SK-N-SH (cell line): ENCODE measurements around the gene IL22. TPM values are rescaled to one million over a fixed set of nuclear protein-coding genes. Genes with fewer than 3 reads are reported as not detected.
A peak's percentile ranks its signal among the peaks of the same experiment; 100 is the strongest.

Experiments used
- CTCF ChIA-PET: fragments of 300-600, 350-600 bp; formaldehyde crosslinking; extraction: SDS; loops from one replicate; lab custom pipeline; 2021; lab: Yijun Ruan, JAX
- POLR2A ChIA-PET: fragments of 350-600 bp; sonication (Branson Sonifier 250); formaldehyde crosslinking; extraction: SDS; loops from one replicate; lab custom pipeline; 2020; ENCODE audit warnings: antibody characterized with exemption, inconsistent platforms; lab: Yijun Ruan, JAX
- DNase-seq: peaks from one replicate; pipeline ENCODE4 v3.0.0; 2012
- H2AFZ ChIP-seq: fragments of 200-600 bp; sonication (generic); 2 replicates; pipeline ENCODE4 v1.8.1; 2016; ENCODE audit warnings: antibody characterized with exemption, mild to moderate bottlenecking, low read depth
- H3F3A ChIP-seq: fragments of 200-600 bp; sonication (generic); replicated peaks from 2 replicates; pipeline ENCODE3; 2016; ENCODE audit warnings: antibody characterized with exemption, mild to moderate bottlenecking; ENCODE audit not compliant: insufficient read depth
- H3K27ac ChIP-seq, 2 experiments: fragments of 200-500 bp in 1 of 2; fragments of 200-600 bp in 1 of 2; sonication (Bioruptor generic) in 1 of 2; sonication (generic), shearing (Covaris generic) in 1 of 2; 2 replicates each; pipeline versions ENCODE4 v1.5.1 to v1.6.1; 2014 to 2016; ENCODE audit warnings: low read depth in 2 of 2, inconsistent platforms in 1 of 2, low read length in 1 of 2, mild to moderate bottlenecking in 1 of 2, mixed read lengths in 1 of 2
- H3K27me3 ChIP-seq: fragments of 200-600 bp; sonication (generic), shearing (Covaris generic); 2 replicates; pipeline ENCODE4 v1.6.1; 2016; ENCODE audit warnings: mixed run types; ENCODE audit not compliant: insufficient read depth
- H3K36me3 ChIP-seq, 2 experiments: fragments of 200-500 bp in 1 of 2; fragments of 200-600 bp in 1 of 2; sonication (Bioruptor generic) in 1 of 2; sonication (generic) in 1 of 2; replicated peaks in 1 of 2; 2 replicates each; pipeline versions ENCODE3 to v1.5.1; 2014 to 2016; ENCODE audit warnings: low read length in 1 of 2, mild to moderate bottlenecking in 1 of 2; ENCODE audit not compliant: insufficient read depth in 2 of 2, control insufficient read depth in 1 of 2
- H3K4me1 ChIP-seq, 2 experiments: fragments of 200-500 bp in 1 of 2; fragments of 200-600 bp in 1 of 2; sonication (Bioruptor generic) in 1 of 2; sonication (generic), shearing (Covaris generic) in 1 of 2; 2 replicates each; pipeline versions ENCODE4 v1.5.1 to v1.6.1; 2014 to 2016; ENCODE audit warnings: low read depth in 1 of 2, low read length in 1 of 2, mixed run types in 1 of 2; ENCODE audit not compliant: insufficient read depth in 2 of 2, control insufficient read depth in 1 of 2
- H3K4me2 ChIP-seq: fragments of 200-600 bp; sonication (generic), shearing (Covaris generic); 2 replicates; pipeline ENCODE4 v1.6.1; 2017; ENCODE audit warnings: mixed run types
- H3K4me3 ChIP-seq, 2 experiments: fragments of 200-500 bp in 1 of 2; fragments of 200-600 bp in 1 of 2; sonication (Bioruptor generic) in 1 of 2; sonication (generic), shearing (Covaris generic) in 1 of 2; 2 replicates each; pipeline versions ENCODE4 v1.5.1 to v1.8.1; 2014 to 2016; ENCODE audit warnings: low read depth in 2 of 2, inconsistent platforms in 1 of 2, low read length in 1 of 2, mild to moderate bottlenecking in 1 of 2, mixed read lengths in 1 of 2, moderate library complexity in 1 of 2
- H3K79me2 ChIP-seq: fragments of 200-600 bp; sonication (generic); 2 replicates; pipeline ENCODE4 v1.8.1; 2017; ENCODE audit warnings: mild to moderate bottlenecking; ENCODE audit not compliant: insufficient read depth
- H3K9ac ChIP-seq: fragments of 200-600 bp; sonication (generic); 2 replicates; pipeline ENCODE4 v1.6.1; 2017; ENCODE audit warnings: mixed run types
- H3K9me2 ChIP-seq: fragments of 200-600 bp; sonication (generic); 2 replicates; pipeline ENCODE4 v1.6.1; 2017; ENCODE audit warnings: mixed run types
- H3K9me3 ChIP-seq: fragments of 200-600 bp; sonication (generic); 2 replicates; pipeline ENCODE4 v1.6.1; 2017; ENCODE audit warnings: mixed run types, mild to moderate bottlenecking, moderate library complexity
- H4K20me1 ChIP-seq: fragments of 200-600 bp; sonication (generic); 2 replicates; pipeline ENCODE4 v1.6.1; 2017; ENCODE audit warnings: mild to moderate bottlenecking, mixed run types; ENCODE audit not compliant: insufficient read depth
- ELF1 ChIP-seq: IDR thresholded peaks from 2 replicates; pipeline ENCODE4 v1.4.0; 2012
- FOXM1 ChIP-seq: IDR thresholded peaks from 2 replicates; pipeline ENCODE4 v1.4.0; 2012; ENCODE audit warnings: low read depth, mild to moderate bottlenecking
- JUND ChIP-seq: IDR thresholded peaks from 2 replicates; pipeline ENCODE4 v1.4.0; 2012
- NFIC ChIP-seq: IDR thresholded peaks from 2 replicates; pipeline ENCODE4 v1.4.0; 2012; ENCODE audit warnings: borderline replicate concordance
- PBX3 ChIP-seq: IDR thresholded peaks from 2 replicates; pipeline ENCODE4; 2012
- RXRA ChIP-seq: IDR thresholded peaks from 2 replicates; pipeline ENCODE4 v1.4.0; 2012; ENCODE audit warnings: low read depth, mild to moderate bottlenecking, borderline replicate concordance
- TEAD4 ChIP-seq: IDR thresholded peaks from 2 replicates; pipeline ENCODE4 v1.4.0; 2012; ENCODE audit warnings: mild to moderate bottlenecking, borderline replicate concordance; ENCODE audit not compliant: insufficient read depth
- YY1 ChIP-seq: IDR thresholded peaks from 2 replicates; pipeline ENCODE4 v1.4.0; 2012; ENCODE audit warnings: low read depth, mild to moderate bottlenecking
- WGBS: methylation state at CpG from one replicate; pipeline ENCODE4 v1.1.6; 2017; ENCODE audit warnings: low lambda C conversion rate; 5-methylcytosine and 5-hydroxymethylcytosine counted together
- polyA plus RNA-seq, 3 experiments: library from polyadenylated mRNA; depleted of rRNA; stranded (reverse); fragments of >200 nt; gene quantifications; 2 replicates each; pipeline ENCODE4 v1.2.3, GENCODE V29; 2012
- TF ChIP-seq, protein P1 (sequence below): IDR thresholded peaks from 2 replicates; pipeline ENCODE4 v1.6.1; 2012; ENCODE audit warnings: mild to moderate bottlenecking, low read depth, low read length, moderate library complexity
- TF ChIP-seq, protein P2 (sequence below): fragments of 150-350 bp; IDR thresholded peaks from 2 replicates; pipeline ENCODE4 v1.6.1; 2016; ENCODE audit warnings: mild to moderate bottlenecking, low read depth, low read length
- TF ChIP-seq, protein P3 (sequence below): fragments of 150-350 bp; IDR thresholded peaks from 2 replicates; pipeline ENCODE4 v1.6.1; 2017; ENCODE audit warnings: antibody characterized with exemption, low read length, low read depth, borderline replicate concordance

IL22 gene
- polyA plus RNA-seq, 1 of the 3 experiments (the other 2 are of a cell fraction): not detected

GRCh38 chr12:68200854-68201253 is 52.5 kb downstream of the IL22 start:
- Histone ChIP-seq H3K9me2 (no peaks in the 10 kb centered on the region), H4K20me1 (no peaks in the 10 kb centered on the region), H2AFZ (no peak overlapping the region), H3K79me2 (no peaks in the 10 kb centered on the region), H3K9ac (no peak overlapping the region), H3K4me1 (no peaks in the 10 kb centered on the region; a peak in 1 of 4 replicates), H3F3A (peaks cover 6% of the 10 kb centered on the region), H3K4me2 (no peak overlapping the region), H3K27ac (no peak overlapping the region), H3K9me3 (no peaks in the 10 kb centered on the region), H3K36me3 (no peaks in the 10 kb centered on the region), H3K4me3 (no peak overlapping the region), H3K27me3 (peaks cover 16% of the 10 kb centered on the region; the same call in 1 of the 2 replicates)
- ChIA-PET CTCF (no interaction called here), POLR2A (no interaction called here)
- no peak for DNase-seq
- TF ChIP-seq, protein P1, sequence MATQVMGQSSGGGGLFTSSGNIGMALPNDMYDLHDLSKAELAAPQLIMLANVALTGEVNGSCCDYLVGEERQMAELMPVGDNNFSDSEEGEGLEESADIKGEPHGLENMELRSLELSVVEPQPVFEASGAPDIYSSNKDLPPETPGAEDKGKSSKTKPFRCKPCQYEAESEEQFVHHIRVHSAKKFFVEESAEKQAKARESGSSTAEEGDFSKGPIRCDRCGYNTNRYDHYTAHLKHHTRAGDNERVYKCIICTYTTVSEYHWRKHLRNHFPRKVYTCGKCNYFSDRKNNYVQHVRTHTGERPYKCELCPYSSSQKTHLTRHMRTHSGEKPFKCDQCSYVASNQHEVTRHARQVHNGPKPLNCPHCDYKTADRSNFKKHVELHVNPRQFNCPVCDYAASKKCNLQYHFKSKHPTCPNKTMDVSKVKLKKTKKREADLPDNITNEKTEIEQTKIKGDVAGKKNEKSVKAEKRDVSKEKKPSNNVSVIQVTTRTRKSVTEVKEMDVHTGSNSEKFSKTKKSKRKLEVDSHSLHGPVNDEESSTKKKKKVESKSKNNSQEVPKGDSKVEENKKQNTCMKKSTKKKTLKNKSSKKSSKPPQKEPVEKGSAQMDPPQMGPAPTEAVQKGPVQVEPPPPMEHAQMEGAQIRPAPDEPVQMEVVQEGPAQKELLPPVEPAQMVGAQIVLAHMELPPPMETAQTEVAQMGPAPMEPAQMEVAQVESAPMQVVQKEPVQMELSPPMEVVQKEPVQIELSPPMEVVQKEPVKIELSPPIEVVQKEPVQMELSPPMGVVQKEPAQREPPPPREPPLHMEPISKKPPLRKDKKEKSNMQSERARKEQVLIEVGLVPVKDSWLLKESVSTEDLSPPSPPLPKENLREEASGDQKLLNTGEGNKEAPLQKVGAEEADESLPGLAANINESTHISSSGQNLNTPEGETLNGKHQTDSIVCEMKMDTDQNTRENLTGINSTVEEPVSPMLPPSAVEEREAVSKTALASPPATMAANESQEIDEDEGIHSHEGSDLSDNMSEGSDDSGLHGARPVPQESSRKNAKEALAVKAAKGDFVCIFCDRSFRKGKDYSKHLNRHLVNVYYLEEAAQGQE: no peak
- TF ChIP-seq YY1 (no peak), TEAD4 (no peak), PBX3 (peak; percentile 3; the same call in 1 of the 2 replicates), ELF1 (no peak), RXRA (peak; percentile 95), NFIC (peak; percentile 29; the same call in 1 of the 2 replicates), JUND (peak; percentile 16; the same call in 1 of the 2 replicates), FOXM1 (no peak)
- TF ChIP-seq, protein P2, sequence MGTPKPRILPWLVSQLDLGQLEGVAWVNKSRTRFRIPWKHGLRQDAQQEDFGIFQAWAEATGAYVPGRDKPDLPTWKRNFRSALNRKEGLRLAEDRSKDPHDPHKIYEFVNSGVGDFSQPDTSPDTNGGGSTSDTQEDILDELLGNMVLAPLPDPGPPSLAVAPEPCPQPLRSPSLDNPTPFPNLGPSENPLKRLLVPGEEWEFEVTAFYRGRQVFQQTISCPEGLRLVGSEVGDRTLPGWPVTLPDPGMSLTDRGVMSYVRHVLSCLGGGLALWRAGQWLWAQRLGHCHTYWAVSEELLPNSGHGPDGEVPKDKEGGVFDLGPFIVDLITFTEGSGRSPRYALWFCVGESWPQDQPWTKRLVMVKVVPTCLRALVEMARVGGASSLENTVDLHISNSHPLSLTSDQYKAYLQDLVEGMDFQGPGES: no peak
- TF ChIP-seq, protein P3, sequence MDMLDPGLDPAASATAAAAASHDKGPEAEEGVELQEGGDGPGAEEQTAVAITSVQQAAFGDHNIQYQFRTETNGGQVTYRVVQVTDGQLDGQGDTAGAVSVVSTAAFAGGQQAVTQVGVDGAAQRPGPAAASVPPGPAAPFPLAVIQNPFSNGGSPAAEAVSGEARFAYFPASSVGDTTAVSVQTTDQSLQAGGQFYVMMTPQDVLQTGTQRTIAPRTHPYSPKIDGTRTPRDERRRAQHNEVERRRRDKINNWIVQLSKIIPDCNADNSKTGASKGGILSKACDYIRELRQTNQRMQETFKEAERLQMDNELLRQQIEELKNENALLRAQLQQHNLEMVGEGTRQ: no peak
- 14% methylated on average over 2 of the region's 2 CpGs for WGBS
